ENCODE data around the gene LCTL. TPM values are rescaled to one million over a fixed set of nuclear protein-coding genes. Genes with fewer than 3 reads are reported as not detected.

Gene LCTL
- total RNA-seq, 1 donor from 2014 or later: not detected

DNA sequence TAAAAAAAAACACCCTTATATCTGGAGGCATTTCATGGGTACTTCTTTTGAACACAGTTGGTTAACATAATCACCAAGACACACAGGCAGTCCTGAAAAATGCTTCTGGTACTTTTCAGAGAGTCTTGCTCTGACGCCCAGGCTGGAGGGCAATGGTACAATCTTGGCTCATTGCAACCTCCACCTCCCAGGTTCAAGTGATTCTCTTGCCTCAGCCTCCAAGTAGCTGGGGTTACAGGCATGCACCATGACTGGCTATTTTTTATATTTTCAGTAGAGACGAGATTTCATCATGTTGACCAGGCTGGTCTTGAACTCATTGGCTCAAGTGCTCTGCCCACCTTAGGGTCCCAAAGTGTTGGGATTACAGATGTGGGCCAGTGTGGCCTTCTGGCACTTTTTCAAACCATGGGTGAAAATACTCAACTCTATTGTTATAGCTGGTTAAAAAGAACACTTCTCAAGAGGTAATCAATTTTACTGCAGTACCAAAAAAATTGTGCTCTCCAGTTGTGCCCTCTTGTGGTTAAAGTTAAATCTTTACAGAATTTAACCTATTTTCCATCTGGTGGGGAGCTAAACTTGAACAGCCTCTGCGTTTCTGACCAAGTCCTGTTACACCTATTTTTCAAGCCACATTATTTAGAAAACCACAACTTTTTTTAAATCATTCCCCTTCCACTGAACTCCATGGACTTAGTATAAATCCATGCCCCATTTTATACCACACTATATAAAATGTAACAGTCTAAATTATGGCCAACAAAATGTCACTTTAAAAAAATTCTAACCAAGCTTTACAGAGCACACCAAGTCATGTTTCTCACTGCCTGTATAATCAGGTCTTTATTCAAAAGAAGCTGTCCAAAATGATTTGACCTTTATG lies 67.1 kb downstream of the LCTL start:
- Histone ChIP-seq H3K27me3 (ENCODE audit: control insufficient read depth, insufficient read depth, low read length) (no peaks in the 10 kb centered on the region), H3K4me3 (ENCODE audit: low read depth, low read length) (no peak overlapping the region), H3K36me3 (ENCODE audit: control insufficient read depth, insufficient read depth, low read length) (no peaks in the 10 kb centered on the region)
- TF ChIP-seq CTCF (IDR thresholded peaks at IDR 0.05; ENCODE audit: insufficient read depth, low read length, poor library complexity, severe bottlenecking): peak; percentile 19
- DNase-seq (ENCODE audit: low read depth): no peak

Other genes starting within 250 kb of the LCTL start
- 9.8 and 9.9 TPM in 2 replicates for gene TIPIN, start 209.3 kb downstream of the LCTL start, total RNA-seq
- 51.9 and 62.0 TPM in 2 replicates for gene MAP2K1, start 179.1 kb downstream of the LCTL start, total RNA-seq
- gene SNAPC5, start 68.2 kb downstream of the LCTL start, total RNA-seq: 10.1 and 26.2 TPM in 2 replicates
- gene RPL4, start 61.1 kb downstream of the LCTL start, total RNA-seq: 6,900 and 7,468 TPM in 2 replicates
- 11.2 and 11.6 TPM in 2 replicates for gene ZWILCH, start 60.7 kb downstream of the LCTL start, total RNA-seq
- gene SMAD6, start 136.2 kb upstream of the LCTL start, total RNA-seq: 8.3 and 9.0 TPM in 2 replicates

Data from kidney epithelial cell (primary cell).